HCT116 (cell line): ENCODE results near the gene CAVIN1.

Experiments used
- CEBPB ChIP-seq: IDR thresholded peaks from 2 replicates; pipeline ENCODE4 v1.6.1; 2012; ENCODE audit warnings: low read depth
- FOSL1 ChIP-seq: IDR thresholded peaks from 2 replicates; pipeline ENCODE4 v1.6.1; 2012; ENCODE audit warnings: low read depth
- POLR2A ChIP-seq: IDR thresholded peaks from 2 replicates; pipeline ENCODE4 v1.7.0; 2011; ENCODE audit warnings: borderline replicate concordance; ENCODE audit not compliant: insufficient read depth, insufficient read length; ENCODE audit errors: extremely low read depth
- TF ChIP-seq, protein P1 (sequence below), 3 experiments: fragments of 200-600 bp in 1 of 3; sonication (generic) in 1 of 3; IDR thresholded peaks in 2 of 3; conservative IDR thresholded peaks in 1 of 3; 2 replicates each; pipeline ENCODE4 v1.5.1; 2012 to 2017; ENCODE audit warnings: low read depth in 2 of 3, low read length in 2 of 3, antibody characterized with exemption in 1 of 3, borderline replicate concordance in 1 of 3, control low read depth in 1 of 3, mild to moderate bottlenecking in 1 of 3, mixed read lengths in 1 of 3, mixed run types in 1 of 3, moderate library complexity in 1 of 3; ENCODE audit not compliant: insufficient read depth in 1 of 3

DNA sequence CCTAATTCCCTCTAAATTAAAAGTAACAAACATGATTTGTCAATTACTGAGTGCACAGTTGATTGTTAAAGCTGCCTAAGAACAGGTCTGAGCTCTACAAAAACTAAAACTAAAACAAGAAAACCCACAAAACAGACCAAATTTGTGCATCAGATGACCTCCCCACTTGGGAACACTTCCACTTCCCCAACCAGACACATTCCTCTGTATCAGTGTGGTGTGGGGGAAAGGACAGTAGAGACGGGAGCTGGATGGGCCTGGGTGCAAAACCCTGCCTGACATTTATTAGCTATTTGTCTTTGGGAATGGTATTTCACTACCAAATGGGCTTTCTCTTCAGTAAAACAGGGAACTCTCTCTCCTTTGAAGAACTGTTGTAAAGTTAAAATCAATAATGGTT lies 64.6 kb downstream of the CAVIN1 start:
- TF ChIP-seq FOSL1 (no peak), POLR2A (no peak), CEBPB (no peak)
- TF ChIP-seq, protein P1, sequence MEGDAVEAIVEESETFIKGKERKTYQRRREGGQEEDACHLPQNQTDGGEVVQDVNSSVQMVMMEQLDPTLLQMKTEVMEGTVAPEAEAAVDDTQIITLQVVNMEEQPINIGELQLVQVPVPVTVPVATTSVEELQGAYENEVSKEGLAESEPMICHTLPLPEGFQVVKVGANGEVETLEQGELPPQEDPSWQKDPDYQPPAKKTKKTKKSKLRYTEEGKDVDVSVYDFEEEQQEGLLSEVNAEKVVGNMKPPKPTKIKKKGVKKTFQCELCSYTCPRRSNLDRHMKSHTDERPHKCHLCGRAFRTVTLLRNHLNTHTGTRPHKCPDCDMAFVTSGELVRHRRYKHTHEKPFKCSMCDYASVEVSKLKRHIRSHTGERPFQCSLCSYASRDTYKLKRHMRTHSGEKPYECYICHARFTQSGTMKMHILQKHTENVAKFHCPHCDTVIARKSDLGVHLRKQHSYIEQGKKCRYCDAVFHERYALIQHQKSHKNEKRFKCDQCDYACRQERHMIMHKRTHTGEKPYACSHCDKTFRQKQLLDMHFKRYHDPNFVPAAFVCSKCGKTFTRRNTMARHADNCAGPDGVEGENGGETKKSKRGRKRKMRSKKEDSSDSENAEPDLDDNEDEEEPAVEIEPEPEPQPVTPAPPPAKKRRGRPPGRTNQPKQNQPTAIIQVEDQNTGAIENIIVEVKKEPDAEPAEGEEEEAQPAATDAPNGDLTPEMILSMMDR (IDR thresholded peaks at IDR 0.05 in 2 of 3, conservative IDR thresholded peaks at IDR 0.05 in 1 of 3; ENCODE audit: borderline replicate concordance in 1 of 3, insufficient read depth in 1 of 3, low read depth in 2 of 3, low read length in 2 of 3), result no peak
